ENCODE data around the gene MAPKBP1. TPM values are rescaled to one million over a fixed set of nuclear protein-coding genes. Genes with fewer than 3 reads are reported as not detected.

Gene MAPKBP1
- total RNA-seq, 1 experiment from 2014 or later, result 13.7 TPM

GRCh38 chr15:41756198-41756597 is 18.1 kb upstream of the MAPKBP1 start:
- Mint-ChIP-seq H3K4me1 (no peaks in the 10 kb centered on the region), H3K4me3 (no peak overlapping the region), H3K27ac (no peak overlapping the region), H3K36me3 (ENCODE audit: insufficient read depth in 1 of 3, low read depth in 3 of 3) (peaks cover 11 to 47% (median 28%) of the 10 kb centered on the region in 3 experiments; a peak in 6 of 7 replicates), H3K9me3 (no peaks in the 10 kb centered on the region), H3K27me3 (ENCODE audit: low read depth) (no peaks in the 10 kb centered on the region)
- TF ChIP-seq CTCF (conservative IDR thresholded peaks at IDR 0.05), result no peak
- WGBS (ENCODE audit: extremely low coverage, insufficient read length, low lambda C conversion rate), result no CpG with 5 or more reads among the region's 2 CpGs
- Histone ChIP-seq H3K4ac (ENCODE audit: low read depth, low read length) (no peak overlapping the region), H3K23ac (ENCODE audit: insufficient read length, low read depth, low read length) (no peak overlapping the region), H4K8ac (replicated peaks; ENCODE audit: insufficient read length, low read depth, low read length) (no peak overlapping the region), H2BK20ac (ENCODE audit: low read depth, low read length, poor library complexity, severe bottlenecking) (no peak overlapping the region), H4K91ac (ENCODE audit: insufficient read length, low read depth, low read length) (no peak overlapping the region), H3K4me1 (ENCODE audit: insufficient read depth, low read length) (no peaks in the 10 kb centered on the region), H3K18ac (ENCODE audit: insufficient read length, low read depth, low read length) (no peak overlapping the region), H3K27ac (ENCODE audit: insufficient read length, low read depth, low read length) (no peak overlapping the region), H2AK5ac (ENCODE audit: insufficient read length, low read length) (no peak overlapping the region), H4K20me1 (ENCODE audit: control insufficient read depth, insufficient read depth, insufficient read length) (no peaks in the 10 kb centered on the region), H3K27me3 (ENCODE audit: insufficient read depth, low read length) (no peaks in the 10 kb centered on the region), H2AFZ (ENCODE audit: low read length) (no peak overlapping the region), H2BK12ac (ENCODE audit: insufficient read length, low read depth, low read length) (no peak overlapping the region), H3K9me3 (ENCODE audit: control insufficient read depth, low read depth, low read length) (no peaks in the 10 kb centered on the region), H3T11ph (ENCODE audit: low read length) (no peak overlapping the region), H3K4me2 (ENCODE audit: insufficient read depth, insufficient read length, low read length) (no peak overlapping the region), H3K23me2 (ENCODE audit: insufficient read length, low read depth, low read length, poor library complexity, severe bottlenecking) (no peaks in the 10 kb centered on the region), H2BK15ac (ENCODE audit: low read depth, low read length) (no peak overlapping the region), H2BK120ac (ENCODE audit: low read depth, low read length, poor library complexity, severe bottlenecking) (no peak overlapping the region), H3K14ac (ENCODE audit: insufficient read depth, low read length) (no peak overlapping the region), H3K79me2 (ENCODE audit: insufficient read depth, low read length) (no peaks in the 10 kb centered on the region), H4K5ac (ENCODE audit: insufficient read length, low read depth, low read length) (no peak overlapping the region), H3K56ac (ENCODE audit: insufficient read length, low read depth, low read length) (no peak overlapping the region), H3K9ac (ENCODE audit: extremely low read depth, insufficient read length, low read length) (no peak overlapping the region), H3K79me1 (ENCODE audit: insufficient read depth, low read depth, low read length, poor library complexity, severe bottlenecking) (no peaks in the 10 kb centered on the region), H2BK5ac (ENCODE audit: insufficient read length, low read length) (no peak overlapping the region)
- no peak for DNase-seq
